SK-N-SH (cell line): ENCODE measurements around the gene OLFM2.

Experiments
- CTCF ChIP-seq: fragments of 200-600 bp; sonication (generic); IDR thresholded peaks from 2 replicates; pipeline ENCODE4 v1.6.1; 2017; ENCODE audit warnings: antibody characterized with exemption, mild to moderate bottlenecking, moderate library complexity
- EP300 ChIP-seq, 2 experiments: IDR thresholded peaks; 2 replicates each; pipeline versions ENCODE4 v1.4.0 to v1.6.1; 2012; ENCODE audit warnings: borderline replicate concordance in 1 of 2, low read depth in 1 of 2, low read length in 1 of 2
- EZH2phosphoT487 ChIP-seq: fragments of 200-600 bp; sonication (generic); IDR thresholded peaks from 2 replicates; pipeline ENCODE4 v1.6.1; 2017; ENCODE audit warnings: low read depth, mixed run types, mild to moderate bottlenecking, antibody characterized with exemption, moderate library complexity, borderline replicate concordance
- POLR2AphosphoS5 ChIP-seq: IDR thresholded peaks from 2 replicates; pipeline ENCODE4 v1.6.1; 2012; ENCODE audit warnings: low read depth, low read length
- TAF1 ChIP-seq: IDR thresholded peaks from 2 replicates; pipeline ENCODE4 v1.6.1; 2012; ENCODE audit warnings: low read depth, mild to moderate bottlenecking, low read length, moderate library complexity, borderline replicate concordance
- USF1 ChIP-seq: IDR thresholded peaks from 2 replicates; pipeline ENCODE4 v1.4.0; 2012; ENCODE audit warnings: low read depth, borderline replicate concordance

GRCh38 chr19:9857920-9858746 is 78.2 kb downstream of the OLFM2 start:
- no peak for TF ChIP-seq POLR2AphosphoS5
- no peak for TF ChIP-seq CTCF
- no peak for TF ChIP-seq TAF1
- no peak for TF ChIP-seq USF1
- TF ChIP-seq EZH2phosphoT487 = no peak
- no peak for TF ChIP-seq EP300 (IDR thresholded peaks at IDR 0.05; ENCODE audit: borderline replicate concordance in 1 of 2, low read depth in 1 of 2, low read length in 1 of 2)
